Activated T-helper 2 cell treated with anti-CD3 and anti-CD28 coated beads, Interferon-gamma antibody, Interleukin-2, Interleukin-4, amounts not matched to agents 10 μg/mL and 5 μg/mL and 100 μg/mL, durations not matched to agents 14 hours and 24 hours and 36 hours (primary cell): ENCODE data around the gene SARS2. TPM values are rescaled to one million over a fixed set of nuclear protein-coding genes. Genes with fewer than 3 reads are reported as not detected.
"Not testable (repeated sequence)": the region's sequence is repeated elsewhere in the genome, so short reads cannot be mapped to it uniquely, and the experiment has no call there.

Experiments used
- DNase-seq: peaks from one replicate; pipeline ENCODE4 v3.0.0; 2021; ENCODE audit warnings: low spot score
- H3K27ac Mint-ChIP-seq: one replicate; pipeline ENCODE4 v1.8.0; 2021; ENCODE audit warnings: mixed read lengths
- H3K27me3 Mint-ChIP-seq: one replicate; pipeline ENCODE4 v1.8.0; 2021; ENCODE audit warnings: low read depth, mixed read lengths
- H3K36me3 Mint-ChIP-seq: one replicate; pipeline ENCODE4 v1.8.0; 2021; ENCODE audit warnings: low read depth, mixed read lengths
- H3K4me1 Mint-ChIP-seq: one replicate; pipeline ENCODE4 v1.8.0; 2021; ENCODE audit warnings: low read depth, mixed read lengths
- H3K4me3 Mint-ChIP-seq: one replicate; pipeline ENCODE4 v1.8.0; 2021; ENCODE audit warnings: low read depth, mild to moderate bottlenecking, moderate library complexity, mixed read lengths
- H3K9me3 Mint-ChIP-seq: one replicate; pipeline ENCODE4 v1.8.0; 2021; ENCODE audit warnings: mixed read lengths
- intact Hi-C: fragments of 100-400 bp; cut with micrococcal nuclease; formaldehyde crosslinking; loops from one replicate; pipeline ENCODE4 v1.15.1; 2023
- total RNA-seq: library from RNA; stranded (reverse); gene quantifications from 2 replicates; pipeline ENCODE4 v1.2.3, GENCODE V29; 2022

The SARS2 gene, protein sequence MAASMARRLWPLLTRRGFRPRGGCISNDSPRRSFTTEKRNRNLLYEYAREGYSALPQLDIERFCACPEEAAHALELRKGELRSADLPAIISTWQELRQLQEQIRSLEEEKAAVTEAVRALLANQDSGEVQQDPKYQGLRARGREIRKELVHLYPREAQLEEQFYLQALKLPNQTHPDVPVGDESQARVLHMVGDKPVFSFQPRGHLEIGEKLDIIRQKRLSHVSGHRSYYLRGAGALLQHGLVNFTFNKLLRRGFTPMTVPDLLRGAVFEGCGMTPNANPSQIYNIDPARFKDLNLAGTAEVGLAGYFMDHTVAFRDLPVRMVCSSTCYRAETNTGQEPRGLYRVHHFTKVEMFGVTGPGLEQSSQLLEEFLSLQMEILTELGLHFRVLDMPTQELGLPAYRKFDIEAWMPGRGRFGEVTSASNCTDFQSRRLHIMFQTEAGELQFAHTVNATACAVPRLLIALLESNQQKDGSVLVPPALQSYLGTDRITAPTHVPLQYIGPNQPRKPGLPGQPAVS
- total RNA-seq = 41.1 and 45.2 TPM in 2 replicates

DNA sequence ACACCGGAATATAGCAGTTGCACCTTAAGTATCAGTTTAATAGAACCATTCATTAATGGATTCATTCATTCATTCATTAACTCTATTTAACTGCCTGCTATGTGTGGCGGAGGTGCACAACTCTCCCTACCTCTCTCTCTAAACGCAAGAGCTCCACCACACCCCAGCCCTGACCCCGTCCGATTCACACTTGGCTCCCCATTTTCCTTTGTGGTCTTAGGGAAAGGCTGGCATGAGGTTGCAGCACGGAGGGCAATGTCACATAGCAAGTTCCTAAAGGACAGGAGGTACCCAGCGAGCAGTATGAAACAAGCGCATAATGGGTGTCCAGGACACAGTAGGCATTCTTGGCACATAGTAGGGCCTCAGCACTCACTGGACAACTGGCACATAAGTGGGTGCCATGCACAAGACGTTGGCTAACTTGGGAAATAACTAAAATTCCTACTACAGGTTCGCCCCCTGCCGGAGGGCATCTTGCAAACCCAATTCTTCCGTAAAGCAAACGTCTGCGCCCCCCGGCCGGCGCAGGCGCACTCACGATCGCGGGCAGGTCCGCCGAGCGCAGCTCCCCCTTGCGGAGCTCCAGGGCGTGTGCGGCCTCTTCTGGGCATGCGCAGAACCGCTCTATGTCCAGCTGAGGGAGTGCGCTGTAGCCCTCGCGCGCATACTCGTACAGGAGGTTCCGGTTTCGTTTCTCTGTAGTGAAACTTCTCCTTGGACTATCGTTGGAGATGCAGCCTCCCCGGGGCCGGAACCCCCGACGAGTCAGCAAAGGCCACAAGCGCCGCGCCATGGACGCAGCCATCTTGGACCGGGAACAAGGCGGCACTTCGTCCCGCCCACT, at the start of gene SARS2:
SARS2 (minus strand) TSS at position 835 of the 847 bp plus-strand sequence; CDS start at position 808, 27 bp downstream.
- Mint-ChIP-seq H3K36me3 (peaks cover 38% of the 10 kb centered on the region), H3K4me1 (peaks cover 29% of the 10 kb centered on the region), H3K27me3 (no peaks in the 10 kb centered on the region), H3K9me3 (peaks cover 8% of the 10 kb centered on the region), H3K27ac (peak within 1 kb of the TSS; percentile 97), H3K4me3 (peak within 1 kb of the TSS; percentile 94)
- intact Hi-C loops = loop anchor here (1.0 to 5.0 kb wide), 5 partner anchors 31 to 556 kb away; partner anchors contain the start of genes NFKBIB, PSMD8 and SIRT2
- peak; percentile 92 for DNase-seq

DNA sequence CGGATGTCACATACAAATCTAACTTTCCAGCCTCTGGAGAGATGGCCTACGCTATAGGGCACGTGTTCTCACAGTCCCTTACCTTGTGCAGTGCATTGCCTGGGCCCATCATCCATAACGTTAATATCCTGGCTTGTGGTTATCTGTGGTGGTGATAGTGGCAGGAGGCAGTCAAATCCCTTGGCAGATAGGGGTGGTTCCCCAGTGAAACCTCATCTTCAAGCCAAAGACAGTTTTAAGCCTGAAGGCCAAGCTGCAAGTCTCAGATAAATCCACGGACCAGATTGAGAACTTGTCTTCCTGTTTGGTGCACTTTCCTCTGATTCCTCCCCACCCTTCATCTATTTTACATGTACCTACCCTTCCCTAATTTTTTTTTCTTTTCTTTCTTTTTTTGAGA, 49.2 kb upstream of the SARS2 start:
- Mint-ChIP-seq H3K9me3 (peaks cover 12% of the 10 kb centered on the region), H3K4me3 (no peak overlapping the region), H3K36me3 (no peaks in the 10 kb centered on the region), H3K27me3 (peaks cover 14% of the 10 kb centered on the region), H3K27ac (no peak overlapping the region), H3K4me1 (peaks cover 25% of the 10 kb centered on the region)
- intact Hi-C loops = loop anchor here (2.0 to 10.0 kb wide), 2 partner anchors 17 to 55 kb away; partner anchors contain the start of gene FBXO27
- no peak for DNase-seq

DNA sequence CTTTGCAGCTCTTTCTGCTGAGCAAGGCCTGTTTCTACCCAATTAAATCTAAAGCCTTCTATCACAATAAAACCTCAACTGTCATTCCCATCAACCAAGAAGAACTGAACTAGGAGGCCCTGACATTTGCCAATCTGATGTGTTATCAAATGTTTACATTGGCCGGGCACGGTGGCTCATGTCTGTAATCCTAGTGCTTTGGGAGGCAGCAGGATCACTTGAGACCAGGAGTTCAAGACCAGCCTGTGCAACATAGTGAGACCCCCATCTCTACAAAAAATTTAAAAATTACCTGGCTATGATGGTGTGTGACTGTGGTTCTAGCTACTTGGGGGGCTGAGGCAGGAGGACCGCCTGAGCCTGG, 47.7 kb upstream of the SARS2 start:
- peaks cover 27% of the 10 kb centered on the region for H3K4me1 Mint-ChIP-seq
- H3K4me3 Mint-ChIP-seq = no peak overlapping the region
- H3K36me3 Mint-ChIP-seq = no peaks in the 10 kb centered on the region
- peaks cover 12% of the 10 kb centered on the region for H3K9me3 Mint-ChIP-seq
- H3K27me3 Mint-ChIP-seq = peaks cover 19% of the 10 kb centered on the region
- DNase-seq = no peak
- H3K27ac Mint-ChIP-seq = peak overlapping the region; percentile 70
- intact Hi-C loops = loop anchor here (2.0 to 10.0 kb wide), 2 partner anchors 16 to 56 kb away; partner anchors contain the start of gene FBXO27

DNA sequence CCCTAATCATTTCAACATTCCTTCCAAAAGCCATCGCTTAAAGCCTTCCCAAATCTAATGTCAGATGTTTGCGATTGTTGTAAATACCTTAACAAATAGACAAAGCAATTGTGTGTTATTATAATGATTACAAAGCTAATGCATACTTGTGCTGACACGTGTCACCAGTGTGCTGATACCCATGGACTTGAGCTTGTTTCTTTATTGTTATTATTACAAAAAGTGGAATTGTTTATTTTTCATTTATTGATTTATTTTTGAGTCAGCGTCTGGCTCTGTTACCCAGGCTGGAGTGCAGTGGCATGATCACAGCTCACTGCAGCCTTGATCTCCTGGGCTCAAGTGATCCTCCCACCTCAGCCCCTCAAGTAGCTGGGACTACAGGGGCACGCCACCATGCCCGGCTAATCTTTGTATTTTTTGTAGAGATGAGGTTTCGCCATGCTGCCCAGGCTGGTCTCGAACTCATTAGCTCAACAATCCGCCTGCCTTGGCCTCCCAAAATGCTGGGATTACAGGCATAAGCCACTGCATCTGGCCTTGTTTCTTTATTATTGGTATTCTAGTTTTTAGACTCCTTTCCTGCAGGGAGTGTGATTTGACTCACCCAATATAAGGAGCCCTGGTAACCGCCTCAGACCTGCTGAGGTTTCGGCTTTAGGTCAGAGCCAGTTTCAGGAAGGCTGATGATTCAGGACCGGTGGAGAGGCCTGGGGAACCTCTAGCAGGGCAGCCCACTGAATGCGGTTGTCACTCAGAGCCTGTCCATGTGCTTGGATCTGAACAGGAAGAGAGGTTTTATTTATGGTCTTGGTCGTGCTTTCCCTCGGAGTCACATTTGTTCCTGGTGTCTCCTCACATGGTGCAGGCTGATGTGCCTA, 47.1 kb upstream of the SARS2 start:
- intact Hi-C loops = loop anchor here (2.0 to 10.0 kb wide), 2 partner anchors 15 to 57 kb away; partner anchors contain the start of gene FBXO27
- peak; percentile 42 for DNase-seq
- no peak overlapping the region for H3K4me3 Mint-ChIP-seq
- peak overlapping the region; percentile 70 for H3K27ac Mint-ChIP-seq
- no peaks in the 10 kb centered on the region for H3K36me3 Mint-ChIP-seq
- peaks cover 12% of the 10 kb centered on the region for H3K9me3 Mint-ChIP-seq
- H3K27me3 Mint-ChIP-seq = peaks cover 19% of the 10 kb centered on the region
- H3K4me1 Mint-ChIP-seq = peaks cover 27% of the 10 kb centered on the region

DNA sequence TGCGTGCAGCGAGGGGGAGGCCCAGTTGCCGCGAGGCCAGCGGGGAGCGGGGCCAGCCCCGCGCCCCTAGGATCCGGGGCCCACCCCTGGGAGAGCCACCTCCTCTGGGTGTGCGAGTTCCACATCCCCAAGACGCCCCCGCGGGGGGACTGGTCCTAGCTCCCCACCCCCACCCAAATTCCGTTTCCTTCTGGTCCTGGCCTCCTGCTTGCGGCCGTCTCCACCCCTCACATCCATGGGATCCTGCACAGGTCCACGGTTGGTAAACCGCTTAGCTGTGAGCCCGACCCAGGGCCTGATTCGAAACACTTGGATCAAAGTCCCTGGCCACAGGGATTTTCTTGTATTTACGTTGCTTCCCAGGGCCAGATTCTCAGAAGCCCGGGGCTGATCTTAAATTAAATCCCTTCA, 45.3 kb upstream of the SARS2 start:
- Mint-ChIP-seq H3K4me3 (peak overlapping the region; percentile 13), H3K4me1 (peaks cover 27% of the 10 kb centered on the region), H3K27ac (no peak overlapping the region), H3K9me3 (peaks cover 12% of the 10 kb centered on the region), H3K36me3 (no peaks in the 10 kb centered on the region), H3K27me3 (peaks cover 23% of the 10 kb centered on the region)
- intact Hi-C loops = loop anchor here (10.0 kb wide), 1 partner anchor 59 kb away; the partner anchor contains the start of gene FBXO27
- no peak for DNase-seq

DNA sequence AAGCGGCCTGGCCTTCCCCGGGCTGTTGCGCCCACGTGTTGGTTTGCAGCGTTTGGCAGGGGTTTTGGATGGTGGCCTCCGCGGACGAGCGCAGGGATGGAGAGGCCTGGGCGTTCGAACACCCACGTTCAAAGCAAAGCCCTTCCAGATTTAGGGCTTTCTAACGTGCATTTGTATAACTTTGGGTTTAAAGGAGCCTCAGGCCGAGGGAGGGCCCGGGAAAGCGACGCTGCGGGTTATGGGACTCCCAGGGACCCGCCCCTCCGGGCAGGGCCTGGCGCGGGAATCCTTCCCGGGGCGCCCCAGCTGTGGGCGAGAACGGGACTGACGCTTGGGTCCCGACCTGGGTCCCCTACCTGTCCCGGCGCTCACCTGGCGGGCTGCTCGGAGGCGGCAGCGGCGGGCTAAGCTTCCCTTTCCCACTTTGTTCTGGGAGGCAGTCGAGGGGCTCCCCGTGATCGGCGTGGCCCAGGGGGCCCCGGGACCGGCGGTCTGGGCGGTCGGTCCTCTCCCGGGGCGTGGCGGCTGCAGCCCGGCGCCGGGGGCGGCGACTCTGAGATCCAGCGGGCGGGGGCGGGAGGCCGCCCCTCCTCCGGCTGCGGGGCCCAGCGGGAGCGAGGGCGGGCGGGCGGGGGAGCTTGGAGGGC, 44.8 kb upstream of the SARS2 start, which contains the start of gene FBXO17:
FBXO17 (minus strand) TSS at position 529 of the 647 bp plus-strand sequence. CDS start 25,423 bp downstream, outside the sequence.
- Mint-ChIP-seq H3K36me3 (no peaks in the 10 kb centered on the region), H3K27me3 (peaks cover 23% of the 10 kb centered on the region), H3K9me3 (peaks cover 7% of the 10 kb centered on the region), H3K4me1 (peaks cover 27% of the 10 kb centered on the region), H3K27ac (no peak within 1 kb of the TSS), H3K4me3 (peak within 1 kb of the TSS; percentile 13)
- DNase-seq = no peak
- intact Hi-C loops = loop anchor here (10.0 kb wide), 1 partner anchor 59 kb away; the partner anchor contains the start of gene FBXO27

DNA sequence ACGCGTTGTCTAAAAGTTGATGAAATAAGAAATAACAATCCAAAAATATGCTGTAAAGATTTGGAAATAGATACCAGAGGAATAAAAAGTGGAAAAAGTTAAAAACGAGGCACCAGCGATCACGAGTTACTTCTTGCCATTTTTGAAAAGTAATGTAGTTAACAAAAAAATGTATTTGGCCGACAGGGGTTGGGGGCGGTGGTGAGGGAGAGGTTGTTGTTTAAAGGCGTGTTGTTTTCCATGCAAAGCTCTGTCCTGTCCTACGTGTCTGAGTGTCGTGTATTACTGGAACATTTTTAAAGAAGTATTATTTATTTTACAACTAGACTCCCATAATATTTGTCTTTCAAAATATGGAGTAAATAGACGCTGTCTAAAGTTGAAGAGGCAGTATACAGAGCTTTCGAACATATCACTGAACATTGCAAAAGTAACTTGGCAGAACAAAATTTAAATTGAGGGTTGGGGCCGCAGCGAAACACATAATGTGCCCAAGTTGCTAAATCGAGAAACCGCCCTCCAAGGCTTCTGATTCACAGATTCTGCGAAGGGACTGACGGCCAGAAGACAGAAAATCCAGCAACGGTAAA, 44.2 kb upstream of the SARS2 start:
- intact Hi-C loops = loop anchor here (10.0 kb wide), 1 partner anchor 60 kb away; the partner anchor contains the start of gene FBXO27
- Mint-ChIP-seq H3K27ac (no peak overlapping the region), H3K4me3 (no peak overlapping the region)

DNA sequence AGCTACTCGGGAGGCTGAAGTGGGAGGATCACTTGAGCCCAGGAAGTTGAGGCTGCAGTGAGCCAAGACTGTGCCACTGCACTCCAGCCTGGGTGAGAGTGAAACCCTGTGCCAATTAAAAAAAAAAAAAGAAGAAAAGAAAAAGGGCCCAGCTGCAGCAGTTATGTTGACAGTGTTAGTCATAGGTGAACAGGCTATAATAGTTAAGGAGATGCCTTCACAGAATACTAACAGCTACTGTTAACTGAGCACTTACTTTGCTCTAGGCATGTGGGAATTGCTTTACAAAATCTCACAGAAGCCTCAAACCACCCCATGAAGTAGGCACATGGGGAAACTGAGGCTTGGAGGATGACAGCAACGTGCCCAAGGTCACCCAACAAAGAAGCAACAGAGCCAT, 41.1 kb upstream of the SARS2 start:
- H3K27me3 Mint-ChIP-seq = peaks cover 25% of the 10 kb centered on the region
- H3K4me3 Mint-ChIP-seq = no peak overlapping the region
- H3K4me1 Mint-ChIP-seq = peaks cover 13% of the 10 kb centered on the region
- H3K9me3 Mint-ChIP-seq = no peaks in the 10 kb centered on the region
- DNase-seq = no peak
- H3K36me3 Mint-ChIP-seq = no peaks in the 10 kb centered on the region
- intact Hi-C loops = loop anchor here (10.0 kb wide), 1 partner anchor 63 kb away; the partner anchor contains the start of gene FBXO27
- H3K27ac Mint-ChIP-seq = no peak overlapping the region

More for the DNA sequence above, 44.2 kb upstream of the SARS2 start:
- Mint-ChIP-seq H3K9me3 (peaks cover under 1% of the 10 kb centered on the region), H3K4me1 (peaks cover 27% of the 10 kb centered on the region), H3K27me3 (peaks cover 23% of the 10 kb centered on the region), H3K36me3 (no peaks in the 10 kb centered on the region)
- DNase-seq = no peak

DNA sequence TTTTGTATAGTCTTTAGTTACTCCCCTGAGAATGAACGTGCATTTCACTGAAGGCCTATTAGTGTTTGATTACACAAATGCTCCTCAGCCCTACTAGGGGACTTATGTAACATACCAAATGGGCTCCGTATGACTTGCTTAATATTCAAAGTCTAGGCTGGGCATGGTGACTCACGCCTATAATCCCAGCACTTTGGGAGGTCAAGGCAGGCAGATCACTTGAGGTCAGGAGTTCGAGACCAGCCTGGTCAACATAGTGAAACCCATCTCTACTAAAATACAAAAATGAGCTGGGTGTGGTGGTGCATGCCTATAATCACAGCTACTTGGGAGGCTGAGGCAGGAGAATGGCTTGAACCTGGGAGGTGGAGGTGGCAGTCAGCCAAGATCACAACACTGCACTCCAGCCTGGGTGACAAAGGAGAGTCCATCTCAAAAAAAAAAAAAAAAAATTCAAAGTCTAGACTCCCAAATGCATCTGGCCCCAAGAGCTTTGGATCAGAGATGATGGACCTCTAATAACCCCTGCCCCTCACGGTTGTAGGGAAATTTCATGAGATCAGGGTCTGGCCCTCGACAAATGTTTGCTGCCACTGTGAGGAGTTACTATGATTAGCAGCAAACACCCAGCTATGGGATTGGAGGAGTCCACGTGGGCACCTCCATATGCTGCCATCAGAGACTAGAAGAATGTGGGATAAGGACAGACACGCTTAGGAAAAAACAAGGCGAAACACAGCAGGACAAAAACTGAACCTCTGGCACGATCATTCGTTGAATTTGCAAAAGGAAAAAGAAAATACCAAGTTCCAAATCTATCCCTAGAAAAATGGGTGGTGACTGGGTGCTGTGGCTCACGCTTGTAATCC, 40.3 kb upstream of the SARS2 start:
- no peak for DNase-seq
- no peaks in the 10 kb centered on the region for H3K36me3 Mint-ChIP-seq
- no peak overlapping the region for H3K27ac Mint-ChIP-seq
- peaks cover 17% of the 10 kb centered on the region for H3K27me3 Mint-ChIP-seq
- H3K9me3 Mint-ChIP-seq = no peaks in the 10 kb centered on the region
- H3K4me3 Mint-ChIP-seq = no peak overlapping the region
- intact Hi-C loops = loop anchor here (10.0 kb wide), 1 partner anchor 64 kb away; the partner anchor contains the start of gene FBXO27
- peaks cover 6% of the 10 kb centered on the region for H3K4me1 Mint-ChIP-seq

DNA sequence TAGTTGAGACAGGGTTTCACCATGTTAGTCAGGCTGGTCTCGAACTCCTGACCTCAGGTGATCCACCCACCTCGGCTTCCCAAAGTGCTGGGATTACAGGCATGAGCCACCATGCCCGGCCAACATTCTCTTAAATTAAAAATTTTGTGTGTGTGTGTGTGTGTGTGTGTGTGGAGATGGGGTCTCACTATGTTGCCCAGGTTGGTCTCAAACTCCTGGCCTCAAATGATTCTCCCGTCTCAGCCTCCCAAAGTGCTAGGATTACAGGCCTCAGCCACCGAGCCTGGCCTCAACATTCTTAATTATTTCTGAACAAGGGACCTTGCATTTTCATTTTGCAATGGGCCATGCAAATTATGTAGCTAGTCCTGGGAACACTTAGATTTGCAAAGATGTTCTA, 35.6 kb upstream of the SARS2 start:
- H3K36me3 Mint-ChIP-seq, H3K4me1 Mint-ChIP-seq, H3K27ac Mint-ChIP-seq, intact Hi-C loops, DNase-seq, H3K4me3 Mint-ChIP-seq, H3K27me3 Mint-ChIP-seq, H3K9me3 Mint-ChIP-seq: not testable (repeated sequence)
